AG09309 (cell line): Measurements from ENCODE around the gene ALDH1A3.
A peak's percentile ranks its signal among the peaks of the same experiment; 100 is the strongest.

Experiments
- DNase-seq: peaks from one replicate; pipeline ENCODE4 v3.0.0-alpha.2; 2010; ENCODE audit warnings: low read depth
- H3K4me3 ChIP-seq: 2 replicates; pipeline ENCODE4 v1.5.1; 2011; ENCODE audit warnings: mild to moderate bottlenecking, low read depth, low read length, moderate library complexity; ENCODE audit not compliant: control insufficient read depth
- CTCF ChIP-seq: IDR thresholded peaks from 2 replicates; pipeline ENCODE4 v1.5.1; 2011; ENCODE audit warnings: mild to moderate bottlenecking, low read depth, low read length, inconsistent platforms; ENCODE audit not compliant: insufficient read depth, control insufficient read depth; ENCODE audit errors: missing control alignments

Gene ALDH1A3

GRCh38 chr15:100877551-100877950 lies 2.1 kb upstream of the ALDH1A3 start:
- TF ChIP-seq CTCF = no peak
- H3K4me3 ChIP-seq = no peak overlapping the region
- DNase-seq = no peak

GRCh38 chr15:100878130-100878529 lies 1.5 kb upstream of the ALDH1A3 start:
- no peak for DNase-seq
- H3K4me3 ChIP-seq = no peak overlapping the region
- TF ChIP-seq CTCF = no peak

- no peak for DNase-seq
- no peak overlapping the region for H3K4me3 ChIP-seq
- no peak for TF ChIP-seq CTCF
Observed at GRCh38 chr15:100878648-100879047, 983 bp upstream of the ALDH1A3 start.

- no peak for TF ChIP-seq CTCF
- DNase-seq = no peak
- H3K4me3 ChIP-seq = peak overlapping the region; percentile 47
Observed at GRCh38 chr15:100879061-100879463, 569 bp upstream of the ALDH1A3 start.

- TF ChIP-seq CTCF = no peak
- no peak for DNase-seq
- peak overlapping the region; percentile 47 for H3K4me3 ChIP-seq
Observed at GRCh38 chr15:100880139-100880896, 687 bp downstream of the ALDH1A3 start.

- no peak for TF ChIP-seq CTCF
- DNase-seq = no peak
- H3K4me3 ChIP-seq = no peak overlapping the region
Observed at GRCh38 chr15:100880897-100881242, 1.2 kb downstream of the ALDH1A3 start.
